ENCODE data around the gene ABCB6.
"Not testable (repeated sequence)": the region's sequence is repeated elsewhere in the genome, so short reads cannot be mapped to it uniquely, and the experiment has no call there.

Gene ABCB6

DNA sequence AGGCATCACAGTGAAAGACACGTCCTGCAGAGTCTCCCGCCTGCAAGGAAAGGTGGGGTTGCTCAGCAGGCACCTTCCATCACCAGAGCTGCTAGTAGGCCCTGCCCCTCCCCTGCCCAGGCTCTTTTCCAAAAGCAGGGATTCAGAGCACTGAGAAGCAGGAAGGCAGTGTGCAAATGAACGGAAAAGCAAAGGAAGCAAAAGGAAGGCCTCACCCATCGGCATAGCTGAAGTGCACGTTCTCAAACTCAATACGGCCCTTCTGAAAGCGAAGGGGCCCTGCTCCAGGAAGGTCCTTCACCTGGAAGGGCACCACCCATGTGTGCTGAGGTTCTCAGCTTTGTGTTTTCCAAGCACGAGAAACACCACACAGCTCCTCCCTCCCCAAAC is 5.7 kb downstream of the ABCB6 start:
- no peak for DNase-seq

DNA sequence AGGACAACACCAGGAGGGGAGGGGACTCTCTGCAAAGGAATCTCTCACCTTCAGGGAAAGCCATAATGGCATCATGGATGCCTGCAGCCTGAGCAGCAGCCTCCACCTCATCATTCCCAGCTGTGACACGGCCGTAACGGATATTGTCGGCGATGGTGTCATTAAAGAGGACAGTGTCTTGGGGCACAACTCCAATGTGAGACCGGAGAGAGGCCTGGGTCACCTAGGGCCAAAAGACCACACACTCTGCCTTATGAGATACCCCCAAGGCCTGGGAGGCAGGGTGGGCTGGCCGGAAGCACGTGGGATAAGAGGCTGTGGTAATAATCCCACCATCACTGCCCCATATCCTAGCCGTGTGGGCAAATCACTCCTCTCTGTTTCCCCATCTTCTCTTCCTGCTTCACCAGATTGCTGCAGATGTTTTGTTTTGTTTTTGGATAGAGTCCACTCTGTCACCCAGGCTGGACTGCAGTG is 7.8 kb downstream of the ABCB6 start:
- no peak for DNase-seq

DNA sequence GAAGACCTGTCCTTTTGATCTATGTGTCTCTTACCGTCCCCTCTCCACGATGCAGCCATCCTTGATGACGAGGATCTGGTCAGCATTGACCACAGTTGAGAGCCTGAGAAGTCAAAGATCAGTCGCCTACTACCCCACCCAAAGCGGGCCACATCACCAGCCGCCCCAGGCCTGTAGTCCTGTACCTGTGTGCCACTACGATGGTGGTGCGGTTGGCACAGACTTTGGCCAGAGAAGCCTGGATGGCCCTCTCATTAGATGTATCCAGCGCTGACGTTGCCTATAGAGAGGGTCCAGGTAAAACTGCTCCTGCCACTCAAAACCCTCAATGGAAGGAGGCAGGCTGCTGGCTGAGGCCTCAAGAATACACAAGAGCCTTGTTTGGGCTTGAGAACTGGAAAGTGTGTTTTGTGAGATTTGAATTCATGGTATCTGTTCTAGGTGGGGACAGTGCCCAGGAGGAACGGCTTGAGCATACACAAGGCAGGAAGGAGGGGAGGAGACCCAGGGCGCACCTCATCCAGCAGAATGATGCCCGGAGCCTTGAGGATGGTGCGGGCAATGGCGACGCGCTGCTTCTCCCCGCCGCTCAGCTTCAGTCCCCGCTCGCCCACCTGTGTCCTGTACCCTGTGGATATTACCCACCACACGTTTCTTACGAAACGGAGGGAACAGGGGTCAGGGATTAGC is 8.4 kb downstream of the ABCB6 start:
- DNase-seq, result no peak

DNA sequence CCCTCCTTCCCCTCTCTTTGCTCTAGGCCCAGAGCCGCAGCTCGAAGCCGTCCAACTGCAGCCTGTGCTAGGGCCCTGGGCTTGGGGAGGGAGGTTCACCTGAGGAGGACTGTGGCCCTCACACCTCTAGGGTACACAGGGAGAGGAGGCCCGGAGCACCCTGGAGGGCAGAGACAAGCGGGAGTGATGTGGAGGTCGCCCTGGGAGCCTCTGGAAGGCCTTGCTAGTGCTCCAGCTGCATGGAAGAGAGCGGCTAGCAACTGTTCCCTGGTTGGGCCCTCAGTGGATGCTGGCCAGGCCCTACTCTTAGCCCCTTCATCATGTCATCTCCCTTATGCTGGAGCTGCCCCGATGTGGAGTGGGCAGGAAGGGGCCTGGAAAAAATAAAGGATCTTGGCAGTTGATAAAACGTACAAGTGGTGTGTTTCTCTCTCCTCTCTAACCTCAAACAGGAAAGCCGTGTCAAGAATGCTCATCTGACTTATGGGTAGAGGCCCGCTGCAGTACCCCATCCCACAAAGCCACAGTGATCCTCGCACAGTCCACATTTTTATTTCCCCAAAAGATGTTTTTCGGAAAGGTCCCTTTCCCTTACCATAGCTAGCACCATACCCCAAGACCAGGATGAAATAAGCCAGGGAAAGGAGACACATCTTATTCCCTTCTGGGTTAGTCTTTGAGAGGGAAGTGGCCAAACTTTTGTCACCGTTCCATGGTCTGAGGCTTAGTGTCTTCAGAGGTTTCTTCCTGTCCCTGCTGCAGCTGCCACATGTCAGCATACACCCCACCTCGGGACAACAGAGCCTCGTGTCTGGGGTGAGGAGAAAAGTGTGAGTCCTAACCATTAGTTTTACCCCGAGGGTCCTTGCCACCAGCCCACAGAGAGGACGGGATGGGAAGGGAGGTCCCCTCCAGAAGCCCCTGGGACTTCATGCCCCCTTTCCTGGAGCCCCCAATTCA is 9.2 kb downstream of the ABCB6 start:
- no peak for DNase-seq

DNA sequence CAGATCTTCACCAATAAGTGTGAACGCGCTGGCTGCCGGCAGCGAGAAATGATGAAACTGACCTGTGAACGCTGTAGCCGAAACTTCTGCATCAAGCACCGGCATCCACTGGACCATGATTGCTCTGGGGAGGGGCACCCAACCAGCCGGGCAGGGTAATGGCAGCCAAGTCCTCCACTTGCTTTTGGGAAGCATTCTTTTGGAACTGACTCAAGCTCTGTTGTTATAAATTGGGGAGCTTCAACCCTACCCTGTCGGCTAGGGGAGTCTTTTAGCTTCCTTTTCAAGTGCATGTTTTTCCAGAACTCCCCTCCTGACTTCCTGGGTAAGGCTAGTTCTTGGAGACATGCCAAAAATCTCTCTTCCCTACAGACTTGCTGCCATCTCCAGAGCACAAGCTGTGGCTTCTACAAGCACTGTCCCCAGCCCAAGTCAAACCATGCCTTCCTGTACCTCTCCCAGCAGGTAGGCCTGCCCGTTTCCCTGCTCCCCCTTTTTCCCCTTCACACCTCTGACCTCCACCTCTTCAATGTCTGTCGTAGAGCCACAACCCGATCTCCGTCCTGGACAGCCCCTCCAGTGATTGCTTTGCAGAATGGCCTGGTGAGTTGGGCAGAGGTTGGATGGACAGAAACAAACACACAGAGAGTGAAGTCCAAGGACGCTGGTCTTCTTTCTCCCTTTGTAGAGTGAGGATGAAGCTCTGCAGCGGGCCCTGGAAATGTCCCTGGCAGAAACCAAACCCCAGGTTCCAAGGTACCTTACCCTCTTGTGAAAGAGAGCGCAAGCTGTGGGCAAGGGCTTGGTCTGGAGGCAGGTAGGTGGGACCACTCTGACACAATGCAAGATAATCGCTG is 10.6 kb downstream of the ABCB6 start:
- peak; percentile 16 for DNase-seq

DNA sequence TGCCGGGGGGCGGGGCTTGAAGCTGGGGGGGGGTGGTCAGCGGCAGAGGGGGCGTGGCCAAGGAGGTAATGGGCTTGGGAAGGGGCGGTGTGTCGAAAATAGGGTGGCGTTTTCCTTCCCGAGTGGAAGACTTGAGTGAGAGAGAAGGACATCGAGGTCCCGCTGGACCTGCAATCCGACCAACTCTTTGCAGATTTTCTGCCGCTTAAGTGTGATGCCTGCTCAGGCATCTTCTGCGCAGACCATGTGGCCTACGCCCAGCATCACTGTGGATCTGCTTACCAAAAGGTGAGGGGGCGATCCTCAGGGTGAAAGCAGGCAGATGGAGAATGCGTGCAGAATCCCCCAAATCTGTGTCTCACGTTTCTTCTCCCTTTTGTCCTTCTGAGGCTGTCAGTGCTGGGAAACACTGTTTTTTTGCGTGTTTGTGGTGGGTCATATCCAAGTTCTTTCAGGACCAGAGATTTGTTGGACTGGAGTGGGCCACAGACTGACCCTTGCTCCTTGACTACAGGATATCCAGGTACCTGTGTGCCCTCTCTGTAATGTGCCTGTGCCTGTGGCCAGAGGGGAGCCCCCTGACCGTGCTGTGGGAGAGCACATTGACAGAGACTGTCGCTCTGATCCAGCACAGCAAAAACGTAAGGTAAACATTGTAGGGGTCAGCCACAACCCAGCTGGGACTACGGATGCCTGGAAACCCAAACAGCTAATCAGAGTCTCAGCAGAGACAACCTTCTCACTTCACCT is 11.4 kb downstream of the ABCB6 start:
- DNase-seq, result no peak

DNA sequence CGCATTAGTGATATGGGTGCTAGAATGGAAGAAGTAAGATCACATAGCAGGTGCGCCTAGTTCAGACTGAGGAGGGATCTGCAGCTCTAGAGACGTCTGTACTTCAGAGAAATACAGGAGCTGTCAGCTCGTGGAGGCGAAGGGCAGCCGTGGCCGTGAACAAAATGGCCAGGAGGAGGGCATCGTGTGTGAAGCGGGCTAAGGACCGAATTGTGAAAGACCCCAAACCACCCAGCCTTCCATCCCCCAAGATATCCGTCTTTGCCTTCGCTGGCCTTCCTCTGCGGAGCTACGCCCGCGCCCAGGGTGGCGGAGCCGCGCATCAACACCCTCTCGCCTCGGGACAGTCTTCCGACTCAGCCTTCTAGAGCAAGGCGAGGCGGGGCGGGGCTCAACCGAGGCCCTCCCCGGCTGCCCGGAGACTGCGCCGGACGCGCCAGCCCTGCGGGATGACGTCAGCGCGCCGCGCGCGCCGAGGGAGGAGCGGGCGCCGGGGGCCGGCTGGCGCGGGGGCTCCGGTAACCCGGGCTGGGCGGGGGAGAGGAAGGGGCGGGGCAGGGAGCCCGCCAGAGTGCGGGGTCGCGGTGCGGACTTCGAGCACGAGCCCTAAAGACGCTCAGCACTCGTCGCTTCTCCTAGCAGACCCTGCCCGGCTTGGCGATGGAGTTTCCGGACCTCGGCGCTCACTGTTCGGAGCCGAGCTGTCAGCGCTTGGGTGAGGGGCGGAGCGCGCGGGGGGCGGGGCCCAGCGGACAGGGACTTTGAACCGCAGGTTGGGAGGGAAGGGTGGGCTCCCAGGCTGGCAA is 12.2 kb downstream of the ABCB6 start, which contains the start of gene ZFAND2B:
Gene ZFAND2B, plus strand, starts transcription at position 455 of the 806 bp plus-strand sequence. Its CDS starts 206 bp downstream, at position 661.
- DNase-seq, result peak; percentile 81

DNA sequence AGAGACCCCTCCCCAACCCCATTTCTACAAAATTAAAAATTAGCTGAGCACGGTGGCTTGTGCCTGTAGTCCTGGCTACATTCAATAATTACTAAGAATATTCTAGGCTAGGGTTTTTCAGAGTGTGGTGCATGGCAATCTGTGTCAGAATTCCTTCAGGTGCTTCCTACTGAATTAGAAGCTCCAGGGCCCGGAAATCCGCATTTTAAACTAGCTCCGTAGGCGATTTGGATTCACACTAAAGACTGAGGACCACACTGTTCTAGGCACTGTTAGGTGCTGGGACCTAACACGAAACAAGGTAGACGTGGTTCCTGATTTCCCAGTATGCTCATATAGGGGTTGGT is 12.8 kb downstream of the ABCB6 start:
- no peak for DNase-seq

DNA sequence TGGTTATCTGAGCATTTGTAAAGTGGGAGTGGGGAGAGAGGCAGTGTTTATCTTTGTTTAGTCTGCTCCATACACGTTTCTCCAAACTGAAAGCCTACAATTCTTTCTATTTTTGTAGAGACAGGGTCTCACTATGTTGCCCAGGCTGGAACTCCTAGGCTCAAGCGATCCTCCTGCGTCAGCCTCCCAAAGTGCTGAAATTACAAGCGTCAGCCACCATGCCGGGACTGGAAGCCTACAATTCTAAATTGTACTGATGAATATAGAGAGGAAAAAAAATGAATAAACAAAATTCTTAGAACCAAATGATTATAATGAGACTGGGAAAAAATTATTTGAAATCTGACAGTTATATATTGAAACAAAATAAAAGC is 13.6 kb downstream of the ABCB6 start:
- DNase-seq, result no peak

DNA sequence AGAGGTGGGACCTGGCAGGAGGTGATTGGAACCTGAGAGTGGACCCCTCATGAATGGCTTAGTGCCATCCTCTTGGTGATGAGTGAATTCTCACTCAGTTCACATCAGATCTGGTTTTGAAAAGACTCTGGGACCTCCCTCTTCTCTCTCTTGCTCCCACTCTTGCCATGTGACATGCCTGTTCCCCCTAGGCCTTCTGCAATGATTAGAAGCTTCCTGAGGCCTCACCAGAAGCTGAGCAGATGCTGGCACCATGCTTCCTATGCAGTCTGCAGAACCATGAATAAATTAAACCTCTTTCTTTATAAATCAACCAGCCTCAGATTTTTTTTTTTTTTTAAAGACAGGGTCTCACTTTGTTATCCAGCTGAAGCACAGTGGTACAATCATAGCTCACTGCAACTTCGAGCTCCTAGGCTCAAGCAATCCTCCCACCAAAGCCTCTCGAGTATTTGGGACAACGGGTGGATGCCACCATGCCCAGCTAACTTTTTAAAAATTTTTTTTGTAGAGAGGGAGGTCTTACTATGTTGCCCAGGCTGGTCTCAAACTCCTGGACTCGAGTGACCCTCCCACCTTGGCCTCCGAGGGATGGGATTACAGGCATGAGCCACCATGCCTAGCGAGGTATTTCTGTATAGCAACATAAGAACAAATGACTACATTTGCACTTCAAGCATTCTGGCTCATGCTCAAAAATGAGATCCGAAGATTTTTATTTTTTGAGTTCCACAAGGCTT is 14.2 kb downstream of the ABCB6 start:
- no peak for DNase-seq

DNA sequence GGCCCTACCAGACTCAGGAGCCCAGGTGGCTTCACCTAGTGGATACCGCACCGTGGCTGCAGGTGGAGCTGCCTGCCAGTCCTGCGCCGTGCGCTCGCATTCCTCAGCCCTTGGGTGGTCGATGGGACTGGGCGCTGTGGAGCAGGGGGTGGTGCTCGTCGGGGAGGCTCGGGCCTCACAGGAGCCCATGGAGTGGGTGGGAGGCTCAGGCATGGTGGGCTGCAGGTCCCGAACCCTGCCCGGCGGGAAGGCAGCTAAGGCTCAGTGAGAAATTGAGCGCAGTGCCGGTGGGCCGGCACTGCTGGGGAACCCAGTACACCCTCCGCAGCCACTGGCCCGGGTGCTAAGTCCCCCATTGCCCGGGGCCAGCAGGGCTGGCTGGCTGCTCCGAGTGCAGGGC is 17.4 kb downstream of the ABCB6 start:
- DNase-seq, result not testable (repeated sequence)

DNA sequence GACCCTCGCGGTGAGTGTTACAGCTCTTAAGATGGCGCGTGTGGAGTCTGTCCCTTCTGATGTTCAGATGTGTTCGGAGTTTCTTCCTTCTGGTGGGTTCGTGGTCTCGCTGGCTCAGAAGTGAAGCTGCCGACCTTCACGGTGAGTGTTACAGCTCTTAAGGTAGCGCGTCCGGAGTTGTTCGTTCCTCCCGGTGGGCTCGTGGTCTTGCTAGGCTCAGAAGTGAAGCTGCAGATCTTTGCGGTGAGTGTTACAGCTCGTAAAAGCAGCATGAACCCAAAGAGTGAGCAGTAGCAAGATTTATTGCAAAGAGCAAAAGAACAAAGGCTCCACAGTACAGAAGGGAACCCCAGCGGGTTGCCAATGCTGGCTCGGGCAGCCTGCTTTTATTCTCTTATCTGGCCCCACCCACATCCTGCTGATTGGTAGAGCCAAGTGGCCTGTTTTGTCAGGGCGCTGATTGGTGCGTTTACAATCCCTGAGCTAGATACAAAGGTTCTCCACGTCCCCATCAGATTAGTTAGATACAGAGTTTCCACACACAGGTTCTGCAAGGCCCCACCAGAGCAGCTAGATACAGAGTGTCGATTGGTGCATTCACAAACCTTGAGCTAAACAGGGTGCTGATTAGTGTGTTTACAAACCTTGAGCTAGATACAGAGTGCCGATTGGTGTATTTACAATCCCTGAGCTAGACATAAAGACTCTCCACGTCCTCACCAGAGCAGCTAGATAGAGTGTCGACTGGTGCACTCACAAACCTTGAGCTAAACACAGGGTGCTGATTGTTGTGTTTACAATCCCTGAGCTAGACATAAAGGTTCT is 18.0 kb downstream of the ABCB6 start:
- not testable (repeated sequence) for DNase-seq

DNA sequence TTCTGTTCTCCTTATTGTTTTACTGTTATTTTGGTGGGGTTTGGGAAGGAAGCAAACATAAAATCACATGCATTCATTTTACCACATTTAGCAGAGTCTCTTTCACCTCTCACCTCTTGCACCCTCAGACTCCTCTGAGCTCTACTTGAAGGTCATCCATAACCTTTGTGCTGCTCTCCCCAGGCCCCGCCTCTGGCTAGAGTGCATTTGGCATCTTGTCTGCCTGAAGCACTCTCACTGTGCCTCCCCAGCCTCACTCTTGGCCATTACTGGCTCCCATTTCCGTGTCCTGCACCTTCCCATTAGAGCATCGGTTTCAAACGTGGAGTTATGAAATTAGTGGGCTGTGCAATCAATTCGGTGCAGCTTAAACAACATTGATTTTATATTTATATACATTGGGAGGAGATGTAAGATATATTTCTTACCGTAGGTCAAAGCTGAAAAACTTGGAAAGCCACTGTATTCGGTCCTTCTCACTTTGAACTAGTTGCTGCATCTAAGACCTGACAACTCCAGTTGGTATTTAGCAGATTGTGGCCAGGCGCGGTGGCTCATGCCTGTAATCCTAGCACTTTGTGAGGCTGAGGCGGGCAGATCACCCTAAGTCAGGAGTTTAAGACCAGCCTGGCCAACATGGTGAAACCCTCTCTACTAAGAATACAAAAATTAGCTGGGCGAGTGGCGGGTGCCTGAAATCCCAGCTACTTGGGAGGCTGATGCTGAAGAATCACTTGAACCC is 19.1 kb downstream of the ABCB6 start:
- DNase-seq, result no peak

DNA sequence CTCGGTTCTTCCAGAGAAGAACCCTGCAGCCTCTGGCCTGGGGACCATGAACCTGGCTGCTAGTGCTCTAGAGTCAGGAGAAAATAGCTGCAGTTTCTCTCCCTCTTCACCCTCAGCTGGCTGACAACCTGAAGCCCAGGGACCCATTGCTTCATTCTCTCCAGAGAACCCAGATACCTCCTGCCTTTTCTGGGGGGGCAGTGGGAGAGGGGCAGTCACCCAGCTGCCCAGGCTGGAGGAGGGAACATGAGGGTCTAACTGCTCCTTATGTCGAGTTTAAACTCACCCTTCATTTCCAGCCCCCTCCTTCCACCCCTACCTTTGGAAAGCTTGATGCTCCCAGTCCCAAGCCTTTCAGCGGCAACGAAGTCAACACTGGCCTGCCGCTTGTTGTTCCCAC is 19.8 kb downstream of the ABCB6 start:
- no peak for DNase-seq

DNA sequence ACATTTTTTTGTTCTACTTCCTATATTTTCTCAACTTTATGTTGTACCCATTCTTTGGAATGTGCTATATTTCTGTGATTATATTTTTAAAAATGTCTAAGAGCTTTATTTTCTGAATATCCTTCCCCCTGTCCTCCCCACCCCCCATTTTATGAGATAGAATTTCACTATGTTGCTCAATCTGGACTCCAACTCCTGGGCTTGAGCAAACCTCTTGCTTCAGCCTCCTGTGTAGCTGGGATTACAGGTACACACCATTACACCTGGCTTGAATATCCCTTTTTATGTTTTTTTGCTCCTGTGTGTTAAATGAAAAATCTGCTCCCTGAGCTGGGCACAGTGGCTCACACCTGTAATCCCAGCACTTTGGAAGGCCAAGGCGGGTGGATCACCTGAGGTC is 21.4 kb downstream of the ABCB6 start:
- DNase-seq, result no peak

DNA sequence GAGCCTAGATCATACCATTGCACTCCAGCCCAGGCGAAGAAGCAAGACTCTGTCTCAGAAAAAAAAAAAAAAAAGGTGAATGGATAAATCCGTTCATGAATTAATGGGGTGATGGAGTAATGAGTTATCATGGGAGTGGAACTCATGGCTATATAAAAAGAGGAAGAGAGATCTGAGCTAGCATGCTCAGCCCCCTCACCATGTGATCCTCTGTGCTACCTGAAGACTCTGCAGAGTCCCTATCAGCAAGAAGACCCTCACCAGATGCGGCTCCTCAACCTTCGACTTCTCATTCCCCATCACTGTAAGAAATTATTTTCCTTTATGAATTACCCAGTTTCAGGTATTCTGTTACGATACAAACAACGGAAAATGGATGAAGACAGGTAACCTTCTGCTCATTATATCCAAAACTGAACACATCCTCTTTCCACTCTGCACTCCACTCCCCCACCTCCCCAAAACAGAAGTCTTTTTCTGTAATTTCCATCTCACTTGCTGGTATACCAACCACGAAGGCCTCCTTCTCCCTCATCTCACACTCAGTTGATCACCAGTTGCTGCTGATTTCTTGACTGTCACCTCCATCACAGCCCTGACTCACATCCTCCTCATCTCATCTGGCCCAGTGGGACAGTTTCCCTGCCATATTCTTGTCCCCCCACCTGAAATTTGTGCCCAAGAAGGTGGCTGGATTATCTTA is 31.9 kb downstream of the ABCB6 start:
- no peak for DNase-seq

DNA sequence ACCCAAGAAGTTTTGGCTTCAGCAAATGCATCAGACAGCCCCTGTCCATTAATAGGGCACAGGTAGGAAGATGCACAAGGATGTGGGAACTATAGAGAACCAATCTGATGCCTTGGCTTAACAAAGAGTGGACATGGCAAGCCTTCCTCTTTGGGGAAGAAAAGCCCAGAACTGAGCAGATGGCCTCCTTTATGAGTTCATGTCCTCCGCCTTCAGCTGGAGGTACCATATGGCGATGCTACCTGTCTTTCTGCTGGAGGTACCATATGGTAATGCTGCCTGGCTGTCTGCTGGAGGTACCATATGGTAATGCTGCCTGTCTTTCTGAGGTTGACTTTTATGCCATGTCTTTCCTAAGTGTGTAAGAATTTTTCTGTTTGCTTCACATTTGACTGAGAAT is 34.6 kb downstream of the ABCB6 start:
- DNase-seq, result peak; percentile 90

DNA sequence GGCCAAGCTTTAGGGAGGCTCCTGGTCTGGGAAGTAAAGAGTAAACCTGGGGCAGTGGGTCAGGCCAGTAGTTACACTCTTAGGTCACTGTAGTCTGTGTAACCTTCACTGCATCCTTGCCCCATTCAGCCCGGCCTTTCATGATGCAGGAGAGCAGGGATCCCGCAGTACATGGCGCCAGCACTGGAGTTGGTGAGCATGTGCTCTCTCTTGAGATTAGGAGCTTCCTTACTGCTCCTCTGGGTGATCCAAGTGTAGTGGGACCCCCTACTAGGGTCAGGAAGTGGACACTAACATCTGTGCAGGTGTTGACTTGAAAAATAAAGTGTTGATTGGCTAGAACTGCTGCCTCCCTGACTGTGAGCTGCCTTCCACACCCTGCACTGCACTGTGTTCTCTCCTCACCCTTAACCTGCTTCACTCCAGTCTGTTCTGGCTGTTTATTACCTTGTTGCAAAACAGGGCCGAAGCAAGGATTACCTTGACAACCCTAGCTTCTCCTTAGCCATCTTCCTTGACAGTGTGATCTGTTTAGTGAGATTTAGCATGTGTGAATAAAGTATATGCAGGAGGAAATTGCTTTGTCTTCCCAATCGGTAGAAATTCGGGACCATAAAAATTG is 35.5 kb downstream of the ABCB6 start:
- no peak for DNase-seq
